Stimulated activated CD4-positive, alpha-beta T cell treated with anti-CD3 and anti-CD28 coated beads, Interleukin-4, amount 100 ng/mL, for 1 hour (primary cell): ENCODE data around the gene EPHA8.

Experiments used
- DNase-seq: peaks from one replicate; pipeline ENCODE4 v3.0.0-alpha.2; 2020

Gene EPHA8

DNA sequence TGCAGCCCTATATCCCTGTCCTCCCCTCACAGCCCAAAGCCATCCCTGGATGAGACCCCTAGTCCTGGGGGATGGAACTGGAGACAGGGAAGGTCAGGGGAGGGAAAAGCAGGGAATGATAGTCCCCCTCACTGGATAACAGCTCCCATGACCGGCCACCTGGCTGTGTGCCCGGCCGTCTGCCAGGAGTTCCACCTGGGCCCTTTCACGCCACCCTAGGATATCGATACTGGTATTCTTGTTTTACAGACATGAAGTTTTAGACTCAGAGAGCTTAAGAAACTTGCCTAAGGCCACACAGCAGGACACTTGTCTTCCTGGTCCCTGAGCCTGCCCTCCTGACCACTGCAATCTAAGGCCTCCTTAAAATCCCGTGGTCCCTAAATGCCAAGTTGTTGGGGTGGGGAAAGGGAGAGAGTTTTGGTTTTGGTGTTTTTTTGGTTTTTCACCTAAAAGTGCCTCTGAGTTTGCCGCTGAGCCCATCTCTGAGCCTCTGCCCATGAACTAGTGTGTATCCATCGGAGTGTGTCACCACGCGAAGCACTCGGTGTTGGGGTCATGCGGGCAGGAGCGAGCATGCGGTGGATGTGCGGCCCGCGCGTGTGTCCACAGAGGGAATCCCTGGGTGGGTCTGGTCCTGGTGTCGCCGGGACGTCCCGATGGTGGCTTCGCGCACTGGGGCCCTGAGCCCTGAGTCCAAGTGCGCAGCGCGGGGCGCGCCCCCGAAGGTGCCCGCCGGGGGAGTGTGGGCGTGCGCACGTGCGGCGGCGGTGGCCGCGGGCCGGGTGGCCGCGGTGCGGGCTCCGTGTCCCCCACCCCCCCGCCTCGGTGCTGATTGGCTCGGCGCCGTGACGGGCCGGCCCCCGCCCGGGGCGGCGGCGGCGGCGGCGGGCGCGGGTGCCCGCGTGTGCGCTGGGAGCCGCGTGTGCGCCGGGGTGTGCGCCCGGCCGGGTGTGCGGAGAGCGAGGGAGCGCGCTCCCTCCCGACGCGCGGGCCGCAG, at the start of gene EPHA8:
Gene EPHA8, plus strand, starts transcription at position 906 of the 1,000 bp plus-strand sequence. CDS start 147 bp downstream, outside the sequence.
- DNase-seq = no peak

DNA sequence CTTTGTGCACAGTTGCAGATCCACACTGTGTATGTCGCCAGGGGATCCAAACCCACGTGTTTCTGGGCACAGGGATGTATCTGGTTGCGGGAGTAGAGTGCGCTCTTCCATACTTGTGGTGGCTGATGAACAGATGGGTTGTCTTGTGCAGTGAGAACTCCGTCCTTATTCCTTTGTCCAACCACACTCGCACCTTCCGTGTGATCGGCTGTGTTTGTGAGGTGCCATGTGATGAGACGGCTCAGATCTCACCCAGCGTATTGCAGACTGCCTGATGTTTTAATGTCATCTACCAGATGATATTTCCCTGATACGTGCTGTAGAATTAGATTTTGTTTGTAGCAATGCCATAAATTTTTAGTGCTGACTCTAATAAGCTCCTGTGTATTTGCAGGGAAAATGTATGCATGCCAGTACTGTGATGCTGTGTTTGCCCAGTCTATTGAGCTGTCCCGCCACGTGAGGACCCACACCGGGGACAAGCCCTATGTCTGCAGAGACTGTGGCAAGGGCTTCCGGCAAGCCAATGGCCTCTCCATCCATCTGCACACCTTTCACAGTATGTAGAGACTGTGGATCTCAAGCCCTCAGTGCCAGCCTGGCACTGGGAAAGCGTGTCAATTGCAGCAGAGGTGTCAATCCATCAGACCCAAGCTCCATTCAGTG, 46.2 kb upstream of the EPHA8 start:
- DNase-seq = no peak

DNA sequence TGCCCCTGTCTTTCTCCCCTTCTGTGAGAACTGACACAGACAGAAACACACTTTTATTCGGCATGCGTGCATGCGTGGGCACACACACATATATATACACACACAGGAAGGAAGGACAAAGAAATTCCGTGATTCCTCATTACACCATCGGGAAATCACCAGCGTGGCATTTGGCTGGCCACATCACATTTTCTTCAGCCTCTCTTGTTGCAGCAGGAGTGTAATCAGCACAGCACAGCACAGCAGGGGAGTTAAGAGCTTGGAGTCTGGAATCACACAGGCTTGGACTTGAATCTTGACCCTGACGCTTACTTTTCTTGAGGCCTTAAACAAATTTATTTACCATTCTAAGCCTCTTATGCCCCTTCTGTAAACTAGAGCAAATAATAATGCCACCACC, 45.3 kb upstream of the EPHA8 start:
- no peak for DNase-seq

DNA sequence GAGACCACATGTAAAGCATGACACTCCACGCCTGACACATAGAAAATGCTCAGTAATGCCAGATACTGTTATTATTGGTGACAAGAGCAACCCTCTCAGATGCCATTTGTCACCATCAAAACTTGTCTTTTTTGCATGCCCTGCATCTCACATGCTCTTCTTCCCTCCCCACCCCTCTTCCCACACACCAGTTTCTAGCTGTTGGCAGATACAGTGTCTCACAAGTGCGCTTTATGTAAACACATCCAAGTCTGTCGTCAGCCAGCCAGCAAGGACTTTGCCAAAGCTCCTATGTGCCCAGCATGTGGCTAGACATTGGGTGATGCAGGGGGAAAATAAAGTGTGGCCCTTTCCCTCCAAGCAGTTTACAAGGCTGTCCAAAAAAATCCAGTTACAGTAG, 44.9 kb upstream of the EPHA8 start:
- DNase-seq = no peak

DNA sequence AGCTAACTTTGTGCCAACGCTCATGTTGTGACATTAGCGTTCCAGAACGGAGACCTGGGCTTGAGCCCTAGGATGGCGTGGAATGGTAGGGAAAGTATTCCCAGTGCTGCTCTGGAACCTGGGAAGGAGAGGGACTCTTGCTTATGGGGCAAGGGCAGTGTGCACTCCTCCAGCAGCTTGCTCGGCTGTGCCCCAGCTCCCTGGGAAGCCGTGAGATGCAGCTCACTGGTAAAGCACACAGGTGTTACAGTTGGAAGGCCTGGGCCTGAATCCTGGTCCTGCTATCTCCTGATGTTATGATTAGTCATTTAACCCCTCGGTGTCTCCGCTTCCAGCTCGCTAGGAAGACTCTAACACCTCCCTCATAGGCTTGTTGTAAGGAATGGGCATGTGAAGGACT, 42.4 kb upstream of the EPHA8 start:
- no peak for DNase-seq

DNA sequence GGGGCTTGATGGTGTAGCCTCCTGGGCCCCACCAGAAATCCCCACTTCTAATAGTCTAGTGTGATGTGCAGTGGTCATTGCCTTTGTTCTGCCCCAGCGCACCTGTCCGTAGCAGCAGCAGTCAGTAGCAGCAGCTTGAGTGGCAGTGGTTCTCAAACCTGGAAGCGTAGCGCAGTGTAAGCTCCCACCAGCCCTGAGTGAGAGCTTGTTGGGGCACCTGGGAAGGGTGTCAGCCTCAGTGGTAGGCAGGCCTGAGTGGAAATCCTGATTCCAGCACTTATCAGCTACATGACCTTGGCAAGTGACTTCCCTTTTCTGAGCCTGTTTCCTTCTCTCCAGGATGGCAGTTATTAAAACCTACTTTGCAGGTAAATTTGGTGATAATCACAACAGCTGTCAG, 41.6 kb upstream of the EPHA8 start:
- no peak for DNase-seq

DNA sequence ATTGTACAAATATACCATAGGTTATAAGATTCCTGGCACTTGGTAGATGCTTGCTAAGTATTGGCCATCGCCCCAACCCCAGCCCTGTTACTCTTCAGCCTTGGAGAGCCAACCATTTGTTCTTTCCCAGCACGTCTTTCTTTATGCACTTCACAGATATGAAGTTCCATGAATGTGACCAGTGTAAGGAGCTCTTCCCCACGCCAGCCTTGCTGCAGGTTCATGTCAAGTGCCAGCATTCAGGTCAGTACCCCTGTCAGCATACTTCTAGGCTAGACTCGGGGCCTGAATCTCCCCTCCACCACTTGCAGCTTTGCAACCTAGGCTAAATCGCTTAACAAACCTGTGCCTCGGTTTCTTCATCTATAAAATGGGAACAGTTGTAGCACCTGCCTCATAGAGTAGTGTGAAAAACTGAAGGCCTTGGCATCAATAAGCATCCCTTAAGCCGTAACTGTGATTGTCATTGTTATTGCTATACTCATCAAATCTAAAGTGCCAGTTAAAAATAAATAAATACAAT, 41.0 kb upstream of the EPHA8 start:
- DNase-seq = no peak

DNA sequence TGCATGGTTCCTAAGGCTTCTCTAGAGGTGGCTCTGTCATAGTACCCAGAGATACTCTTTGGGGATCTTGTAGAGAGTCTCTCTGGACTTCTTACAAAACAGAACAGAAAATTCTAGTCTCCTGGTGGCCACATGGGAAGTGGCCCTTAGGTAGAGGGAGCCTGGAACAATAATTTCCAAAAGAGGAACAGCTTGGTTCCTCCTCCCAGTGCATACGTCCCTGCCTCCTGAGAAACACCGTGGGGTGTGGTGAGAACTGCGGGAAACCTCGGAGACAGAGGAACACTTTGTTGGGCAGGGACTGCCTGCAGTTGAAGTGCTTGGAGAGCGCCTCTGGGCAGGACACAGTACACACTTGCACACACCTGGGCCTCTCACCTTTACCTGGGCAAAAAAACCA, 38.8 kb upstream of the EPHA8 start:
- no peak for DNase-seq

DNA sequence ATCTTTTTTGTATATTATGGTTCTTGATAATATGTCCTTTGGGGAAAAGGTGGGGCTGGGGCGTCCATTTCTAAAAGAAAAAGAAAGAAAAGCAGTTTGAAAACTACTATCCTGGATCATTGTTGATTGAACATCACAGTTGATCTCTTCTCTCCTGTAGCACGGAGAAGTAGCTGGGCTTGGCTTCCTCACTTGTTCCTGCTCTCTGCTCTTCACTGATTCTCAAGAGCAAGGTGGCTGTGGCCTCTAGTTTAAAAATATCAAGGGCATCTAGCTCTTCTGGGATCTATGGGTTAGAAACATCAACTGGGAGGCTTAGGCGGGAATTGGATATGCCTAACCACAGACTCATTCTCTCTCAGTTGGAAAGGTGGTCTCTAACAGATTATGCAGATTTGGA, 38.1 kb upstream of the EPHA8 start:
- DNase-seq = no peak

DNA sequence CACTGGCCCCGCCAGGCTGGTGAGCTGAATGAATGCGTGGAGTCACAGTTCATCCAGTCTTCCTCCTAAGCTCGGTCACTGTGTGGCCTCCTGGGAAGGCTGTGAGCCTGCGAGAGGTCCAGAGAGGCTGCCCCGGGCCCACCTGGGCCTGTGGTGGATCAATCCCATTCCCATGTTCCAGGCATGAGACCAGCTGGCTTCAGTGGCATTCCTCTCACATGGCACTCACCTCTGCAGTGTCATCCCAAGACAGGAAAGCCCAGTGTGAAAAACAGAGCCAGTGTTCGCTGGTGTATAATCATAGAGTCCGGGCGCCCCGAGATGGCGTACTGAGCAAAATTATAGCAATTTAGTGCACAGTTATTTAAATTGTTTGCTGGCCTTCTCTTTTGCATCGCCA, 37.6 kb upstream of the EPHA8 start:
- DNase-seq = no peak

DNA sequence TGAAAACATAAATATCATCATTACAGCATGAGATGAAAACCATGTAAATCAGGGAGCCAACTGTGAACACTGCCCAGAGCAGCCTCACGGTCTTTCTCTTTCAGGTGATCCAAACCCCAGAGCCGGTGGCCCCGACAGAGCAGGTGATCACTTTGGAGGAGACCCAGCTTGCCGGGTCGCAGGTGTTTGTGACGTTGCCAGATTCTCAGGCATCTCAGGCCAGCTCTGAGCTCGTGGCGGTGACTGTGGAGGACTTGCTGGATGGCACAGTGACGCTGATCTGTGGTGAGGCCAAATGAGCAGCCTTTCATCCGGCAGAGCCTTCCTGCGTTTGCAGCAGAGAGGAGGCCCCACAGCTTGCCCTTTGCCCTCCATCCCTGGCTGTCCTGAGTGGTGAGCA, 37.2 kb upstream of the EPHA8 start:
- no peak for DNase-seq

DNA sequence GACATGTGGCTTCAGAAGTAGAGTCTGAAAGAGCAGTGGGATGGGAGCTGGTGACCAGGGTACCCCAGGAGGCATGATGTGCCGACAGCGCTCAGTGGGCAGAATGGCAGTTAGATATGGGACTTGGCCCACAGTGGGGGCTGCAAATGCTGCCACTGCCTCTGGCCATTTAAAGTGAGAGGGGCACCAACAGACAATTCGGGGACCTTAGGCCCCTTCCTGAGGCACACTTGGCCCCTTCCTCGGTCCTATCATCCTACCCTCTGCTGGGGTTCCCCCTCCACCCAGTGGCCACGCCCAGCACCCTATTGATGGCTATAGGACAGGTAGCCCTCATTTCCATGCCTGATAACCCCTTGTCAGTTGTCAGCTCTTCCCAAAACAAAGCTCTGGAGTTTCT, 36.6 kb upstream of the EPHA8 start:
- no peak for DNase-seq

DNA sequence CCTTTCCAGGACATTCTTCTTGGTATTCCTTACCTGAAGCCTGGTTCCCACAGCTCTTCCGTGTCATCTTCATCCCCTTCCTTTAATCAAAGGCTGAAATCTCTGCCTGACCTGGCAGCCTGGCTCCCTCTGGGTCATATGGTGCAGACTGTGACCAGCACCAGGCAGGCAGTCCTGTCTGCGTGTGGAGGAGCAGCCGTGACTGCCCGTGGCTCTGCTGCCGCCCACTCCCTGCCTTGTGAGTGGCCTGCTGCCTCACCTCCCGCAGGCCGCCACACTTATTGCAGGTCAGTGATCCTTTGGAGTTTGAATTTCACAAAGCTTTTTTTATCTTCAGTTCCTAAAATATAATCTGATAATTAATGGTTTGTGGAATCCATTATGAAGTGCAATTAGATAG, 36.2 kb upstream of the EPHA8 start:
- DNase-seq = no peak

DNA sequence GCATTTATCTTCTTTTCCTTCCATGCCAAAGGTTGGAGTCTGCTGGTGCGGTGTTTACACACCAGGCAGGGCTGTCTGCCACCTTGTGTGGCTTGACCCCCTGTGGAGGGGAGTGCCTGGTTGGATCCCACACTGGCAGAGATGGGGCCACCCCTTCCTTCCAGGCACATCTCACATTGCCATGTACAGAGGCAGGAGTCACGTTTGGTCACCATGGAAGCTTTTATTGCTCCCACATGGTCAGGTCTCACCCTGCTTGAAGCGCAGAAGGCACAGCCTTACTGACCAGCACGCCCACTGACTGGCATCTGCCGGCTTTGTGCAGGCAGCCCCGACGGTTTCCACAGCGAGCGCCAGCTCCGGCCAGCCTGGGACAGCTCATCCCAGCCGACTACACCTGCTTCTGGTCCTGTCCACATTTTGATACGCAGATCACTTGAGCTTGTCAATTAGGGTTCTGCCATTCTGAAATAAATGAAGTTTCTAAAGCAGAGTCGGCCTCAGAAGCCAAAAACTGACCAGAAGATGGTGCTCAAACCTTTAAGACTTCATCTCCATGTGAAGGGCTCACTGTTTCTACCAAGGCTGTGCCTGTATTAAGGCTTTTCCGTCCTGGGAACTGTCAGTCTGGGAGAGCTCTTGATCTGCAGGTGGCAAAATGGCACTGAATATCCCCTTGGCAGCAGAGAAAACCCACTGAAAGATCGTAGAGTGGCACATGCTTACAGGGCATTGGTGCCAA, 35.6 kb upstream of the EPHA8 start:
- DNase-seq = no peak

DNA sequence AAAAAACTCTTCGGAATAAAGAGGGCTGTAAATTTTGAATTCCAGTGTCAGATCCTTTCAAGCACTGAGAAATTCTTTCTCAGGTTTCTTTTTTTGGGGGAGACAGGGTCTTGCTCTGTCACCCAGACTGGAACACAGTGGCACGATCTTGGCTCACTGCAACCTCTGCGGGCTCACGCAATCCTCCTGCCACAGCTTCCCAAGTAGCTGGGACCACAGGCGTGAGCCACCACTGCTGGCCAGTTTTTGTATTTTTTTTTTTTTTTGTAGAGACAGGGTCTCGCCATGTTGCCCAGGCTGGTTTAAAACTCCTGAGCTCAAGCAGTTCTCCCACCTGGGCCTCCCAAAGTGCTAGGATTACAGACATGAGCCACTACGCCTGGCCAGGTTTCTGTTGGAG, 34.8 kb upstream of the EPHA8 start:
- no peak for DNase-seq

DNA sequence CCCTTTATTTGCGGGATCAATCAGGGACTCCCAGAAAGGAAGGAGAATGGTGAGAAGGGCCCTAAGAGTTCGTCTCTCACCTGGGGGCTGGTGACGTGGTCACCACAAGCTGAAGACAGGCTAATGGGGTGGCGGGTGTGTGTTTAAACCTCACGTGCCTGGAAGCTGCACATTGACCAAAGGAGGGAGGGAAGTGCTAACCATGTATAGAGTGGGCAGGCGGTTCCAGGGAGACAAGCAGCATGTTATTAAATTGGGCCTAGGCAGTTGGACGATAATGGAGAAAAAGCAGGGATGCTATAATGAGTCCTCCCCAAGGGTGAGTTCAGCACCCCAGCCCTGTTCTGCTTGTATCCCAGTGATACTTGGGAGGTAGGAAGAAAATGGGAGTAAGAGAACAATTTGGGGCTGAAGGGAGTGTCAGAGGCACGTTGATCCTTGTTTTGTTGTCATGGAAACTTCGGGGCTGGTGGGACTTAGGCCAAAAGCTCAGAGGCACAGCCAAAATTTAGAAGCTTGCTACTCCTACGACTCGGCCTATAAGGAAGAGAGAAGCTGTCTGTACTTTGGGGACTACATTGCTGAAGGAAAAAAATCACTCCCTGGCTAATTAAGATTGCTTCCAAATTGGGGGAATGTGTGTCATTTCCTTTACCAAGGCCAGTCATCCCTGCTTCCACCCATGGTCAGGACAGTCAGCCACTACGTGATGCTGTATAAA, 33.2 kb upstream of the EPHA8 start:
- no peak for DNase-seq

DNA sequence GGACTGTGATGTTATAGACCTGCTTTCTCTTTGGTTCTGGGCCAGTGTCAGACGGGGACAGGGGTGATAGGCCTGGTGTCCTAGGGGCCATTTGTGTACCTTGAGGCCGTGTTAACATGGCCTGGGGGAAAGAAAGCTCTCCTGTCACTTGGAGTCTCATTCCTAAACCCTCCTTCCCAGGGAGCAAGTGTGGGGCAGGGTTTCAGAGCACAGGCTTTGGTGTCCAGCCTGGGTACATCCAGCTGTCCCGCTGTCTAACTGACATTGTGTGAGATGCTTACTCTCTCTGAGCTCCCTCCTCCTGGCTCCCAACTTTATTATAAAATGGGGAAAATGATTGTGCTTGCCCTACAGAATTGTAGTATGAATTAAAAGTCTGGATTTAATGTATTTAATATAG, 32.6 kb upstream of the EPHA8 start:
- DNase-seq = no peak

DNA sequence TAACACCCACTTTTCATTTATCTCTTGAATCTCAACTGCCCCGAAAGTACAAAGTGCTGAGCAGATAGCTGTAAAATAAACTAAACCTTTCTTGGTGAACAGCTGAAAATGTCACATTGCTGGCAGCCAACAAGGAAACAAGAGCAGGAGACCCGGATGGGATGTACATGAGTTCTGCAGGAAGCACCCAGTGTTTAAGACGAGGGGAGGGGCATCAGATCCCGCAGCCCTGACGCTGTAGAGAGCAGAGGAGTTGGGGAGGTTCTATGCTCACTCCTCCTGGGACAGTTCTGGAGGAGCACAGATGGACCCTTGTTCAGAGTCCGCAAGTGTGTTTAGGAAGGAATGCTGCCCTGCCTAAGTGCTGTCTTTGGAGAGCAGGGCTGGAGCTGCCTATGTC, 32.0 kb upstream of the EPHA8 start:
- no peak for DNase-seq

DNA sequence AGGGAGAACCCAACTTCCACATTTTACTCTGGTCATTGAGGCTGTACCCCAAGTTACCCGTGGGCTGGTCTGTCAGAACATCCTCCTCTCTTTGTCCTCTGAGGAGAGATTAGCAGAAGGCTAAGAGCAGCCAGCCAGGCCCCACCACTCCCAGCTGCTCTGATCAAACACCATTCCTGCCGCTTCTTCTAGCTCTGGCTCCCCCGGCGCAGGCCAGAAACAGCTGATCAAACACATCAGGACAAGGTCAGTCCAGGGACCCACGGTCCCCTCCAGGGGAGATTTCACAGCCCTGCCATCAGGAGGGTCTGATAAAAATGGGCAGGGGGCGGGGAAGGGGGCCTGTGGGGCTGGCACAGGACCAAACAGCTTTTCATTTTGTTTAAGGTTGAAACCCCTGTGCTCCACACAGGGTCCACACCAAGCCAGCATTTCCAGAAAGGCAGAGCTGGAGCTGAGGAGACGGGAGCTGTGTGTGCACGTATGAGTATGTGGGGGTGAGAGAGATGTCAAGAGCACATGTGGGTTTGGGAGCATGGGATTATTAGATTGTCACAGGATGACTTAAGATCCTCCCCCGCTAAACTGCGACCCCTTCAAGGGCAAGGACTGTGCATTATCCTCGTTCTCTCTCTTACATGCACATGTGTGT, 29.9 kb upstream of the EPHA8 start:
- no peak for DNase-seq

DNA sequence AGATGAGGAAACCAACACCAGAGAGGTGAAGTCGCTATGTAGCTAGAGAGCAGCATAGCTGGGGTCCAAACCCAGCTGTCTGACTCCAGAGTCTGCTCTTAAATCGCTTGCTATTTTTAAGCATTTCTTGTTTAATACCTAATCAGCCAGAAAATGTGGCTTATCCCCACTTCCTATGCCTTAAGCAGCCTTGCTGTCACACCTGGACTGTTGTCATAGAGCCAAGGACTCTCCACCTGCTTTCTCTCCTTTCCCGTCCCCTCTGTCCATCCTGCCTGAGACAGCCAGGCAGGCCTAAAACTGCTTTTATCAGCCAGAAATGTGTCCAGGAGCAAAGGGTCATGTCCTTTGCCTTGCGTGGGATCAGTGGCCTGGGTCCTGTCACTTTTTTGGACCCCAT, 28.3 kb upstream of the EPHA8 start:
- no peak for DNase-seq

DNA sequence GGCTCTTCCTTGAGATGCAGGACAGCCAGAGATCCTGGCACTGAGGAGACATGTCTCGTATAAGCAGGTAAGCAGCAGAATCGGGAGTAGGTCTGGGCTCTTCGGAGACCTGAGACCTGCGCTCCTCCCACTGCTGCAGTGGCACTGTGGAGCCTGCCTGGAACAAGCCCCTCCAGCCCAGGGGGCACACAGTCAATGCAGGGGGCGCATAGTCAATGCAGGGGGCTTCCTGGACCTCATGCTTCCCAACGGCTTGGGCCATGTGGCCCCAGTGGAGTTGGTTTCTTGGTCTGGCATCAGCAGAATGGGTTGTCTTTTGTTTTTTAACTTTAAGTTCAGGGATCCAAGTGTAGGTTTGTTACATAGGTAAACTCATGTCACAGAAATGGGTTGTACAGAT, 27.9 kb upstream of the EPHA8 start:
- no peak for DNase-seq

DNA sequence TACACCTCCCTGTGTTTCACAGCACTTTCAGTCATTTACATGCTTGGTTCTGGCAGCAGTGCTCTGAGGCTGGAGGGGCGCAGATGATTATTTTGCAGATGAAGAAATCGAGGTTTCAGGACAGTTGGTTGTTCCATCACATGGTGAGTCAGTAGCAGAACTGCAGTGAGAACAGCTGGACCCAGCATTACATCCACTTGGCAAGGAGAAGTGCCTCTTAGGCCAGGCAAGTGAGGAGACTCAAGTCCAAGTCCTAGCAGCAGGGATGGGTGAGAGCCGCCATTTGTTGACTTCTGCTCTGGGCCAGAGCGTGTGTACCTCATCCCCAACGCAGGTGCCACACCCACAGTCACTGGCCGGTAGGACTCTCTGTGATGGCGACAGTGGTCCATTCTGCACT, 26.8 kb upstream of the EPHA8 start:
- no peak for DNase-seq
